Suppressor macrophage (primary cell): ENCODE results near the gene FTCDNL1.
A peak's percentile ranks its signal among the peaks of the same experiment; 100 is the strongest.

ENCODE experiments used
- DNase-seq, 4 experiments: peaks; one replicate each; pipeline ENCODE4 v3.0.0-alpha.2; 2020 to 2022

FTCDNL1 gene

DNA sequence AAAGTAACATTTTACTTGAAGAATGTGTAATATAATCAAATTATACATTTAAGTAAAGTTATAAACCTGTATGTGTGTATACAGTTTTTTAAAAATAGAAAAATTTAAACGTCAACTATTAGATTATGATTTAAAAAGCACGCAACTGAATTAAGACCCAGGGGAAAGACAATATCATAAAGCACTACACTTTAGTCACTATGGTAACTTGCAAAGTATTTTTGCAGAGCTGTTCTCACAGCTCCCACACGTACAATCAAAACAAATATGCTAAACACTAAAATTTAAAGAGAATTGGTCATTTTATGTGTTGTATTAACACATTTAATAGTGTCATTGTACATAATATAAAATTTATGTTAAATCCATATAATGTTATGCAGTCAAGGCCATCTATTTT, 59.7 kb downstream of the FTCDNL1 start:
- no peak for DNase-seq

DNA sequence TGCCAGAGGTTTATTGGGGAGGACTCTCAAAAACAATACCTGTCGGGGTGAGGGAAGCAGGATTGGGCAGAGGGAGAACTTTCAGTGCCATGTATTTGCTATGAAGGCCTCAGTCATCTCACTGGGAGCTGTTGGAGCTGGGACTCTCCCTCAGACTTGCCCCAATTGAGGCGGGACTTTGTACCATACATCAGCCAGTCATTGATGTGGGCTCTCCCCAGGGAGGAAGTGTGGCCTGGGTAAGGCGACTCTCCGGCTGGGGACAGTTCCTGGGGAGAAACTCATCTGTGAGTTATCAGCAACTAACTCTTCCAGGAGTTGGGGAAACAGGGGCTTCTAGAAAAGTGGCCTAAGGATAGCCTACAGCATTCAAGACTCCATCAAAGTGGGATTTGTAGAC, 66.5 kb downstream of the FTCDNL1 start:
- DNase-seq = no peak

DNA sequence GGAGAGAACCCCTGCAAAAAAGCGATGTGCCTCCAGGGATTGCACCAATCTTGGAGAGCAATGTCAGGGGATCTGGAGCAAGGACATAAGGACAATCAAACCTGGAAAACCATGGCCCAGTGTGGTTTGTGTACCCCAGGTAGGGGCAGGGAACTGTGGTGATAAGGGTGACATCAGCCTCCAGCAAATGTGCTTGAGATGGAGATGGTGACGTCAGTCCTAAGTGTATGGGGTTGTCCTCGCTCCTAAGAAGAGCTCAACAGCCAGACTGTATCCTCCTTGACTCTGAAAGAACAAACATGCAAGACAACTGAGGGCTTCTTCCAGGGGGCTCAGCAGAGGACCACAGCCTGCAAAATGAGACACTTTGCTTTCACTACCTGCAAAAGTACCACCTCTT, 71.4 kb downstream of the FTCDNL1 start:
- no peak for DNase-seq

DNA sequence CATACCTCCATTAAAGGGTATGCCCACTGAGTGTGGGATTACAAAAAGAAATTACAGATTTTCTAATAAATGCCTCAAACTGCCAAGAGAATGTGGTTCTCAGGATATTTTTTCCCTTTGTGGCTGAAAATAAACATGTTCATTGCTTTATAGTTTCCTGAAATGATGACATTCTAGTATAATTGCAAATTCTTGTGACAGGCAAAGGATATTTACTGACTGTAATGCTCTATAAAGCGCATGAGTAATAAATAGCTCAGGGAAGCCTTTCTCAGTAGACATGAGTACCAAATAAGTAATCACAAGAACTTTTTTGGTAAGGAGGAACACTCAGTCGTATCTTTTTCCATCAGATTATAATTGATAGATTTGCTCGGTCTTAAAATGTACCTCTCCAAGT, 72.3 kb downstream of the FTCDNL1 start:
- peak in 1 of 4 experiments; percentile 7 for DNase-seq

DNA sequence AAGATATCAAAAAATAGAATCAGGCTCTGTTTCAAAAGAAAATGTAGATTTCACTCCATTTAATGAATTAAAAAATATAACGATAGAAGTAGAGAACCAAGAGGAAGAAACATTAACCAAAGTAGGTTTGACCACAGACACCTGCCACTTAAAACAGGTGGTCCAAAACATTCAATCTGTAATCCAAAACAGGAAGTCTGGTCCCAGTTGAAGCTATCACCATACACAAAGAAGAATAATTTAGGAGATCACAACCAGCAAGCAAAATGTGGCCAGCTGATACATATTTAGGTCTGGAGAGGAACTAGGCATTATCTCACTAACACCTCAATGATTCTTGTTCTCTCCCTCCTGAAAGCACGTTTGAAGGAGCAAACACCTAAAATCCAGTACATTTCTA, 73.1 kb downstream of the FTCDNL1 start:
- DNase-seq = no peak

DNA sequence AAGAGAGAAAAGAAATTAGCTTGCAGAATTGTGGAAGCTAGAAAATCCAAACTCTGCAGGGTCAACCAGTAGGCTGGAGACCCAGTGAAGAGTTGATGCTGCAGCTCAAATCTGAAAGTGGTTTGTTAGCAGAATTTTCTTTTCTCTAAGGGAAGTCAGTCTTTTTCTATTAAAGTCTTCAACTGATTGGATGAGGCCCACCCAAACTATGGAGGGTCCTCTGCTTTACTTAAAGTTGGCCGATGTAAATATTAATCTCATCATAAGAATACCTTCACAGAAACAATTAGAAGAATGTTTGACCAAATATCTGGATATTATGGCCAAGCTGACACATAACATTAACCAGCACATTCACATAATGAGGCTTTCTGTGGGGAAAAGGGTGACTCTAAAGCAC, 73.7 kb downstream of the FTCDNL1 start:
- DNase-seq = no peak

DNA sequence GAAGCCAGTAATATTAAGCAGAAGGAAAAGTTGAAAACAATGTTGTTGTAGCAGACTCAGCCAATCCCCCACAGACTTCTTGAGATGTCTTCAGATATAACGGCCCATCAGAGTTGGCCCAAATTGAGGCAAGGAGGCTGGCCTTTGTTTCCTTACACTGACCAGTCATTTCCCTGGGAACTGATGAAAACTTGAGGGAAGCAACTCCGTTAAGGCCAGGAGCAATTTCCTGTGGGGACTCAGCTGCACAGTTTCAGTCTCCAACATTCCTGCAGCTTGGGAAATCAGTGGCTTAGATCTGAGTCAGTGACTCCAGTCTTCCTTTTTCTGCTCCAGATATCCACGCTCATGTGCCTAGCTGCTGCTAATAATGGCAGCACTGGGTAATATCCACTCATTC, 75.7 kb downstream of the FTCDNL1 start:
- no peak for DNase-seq

DNA sequence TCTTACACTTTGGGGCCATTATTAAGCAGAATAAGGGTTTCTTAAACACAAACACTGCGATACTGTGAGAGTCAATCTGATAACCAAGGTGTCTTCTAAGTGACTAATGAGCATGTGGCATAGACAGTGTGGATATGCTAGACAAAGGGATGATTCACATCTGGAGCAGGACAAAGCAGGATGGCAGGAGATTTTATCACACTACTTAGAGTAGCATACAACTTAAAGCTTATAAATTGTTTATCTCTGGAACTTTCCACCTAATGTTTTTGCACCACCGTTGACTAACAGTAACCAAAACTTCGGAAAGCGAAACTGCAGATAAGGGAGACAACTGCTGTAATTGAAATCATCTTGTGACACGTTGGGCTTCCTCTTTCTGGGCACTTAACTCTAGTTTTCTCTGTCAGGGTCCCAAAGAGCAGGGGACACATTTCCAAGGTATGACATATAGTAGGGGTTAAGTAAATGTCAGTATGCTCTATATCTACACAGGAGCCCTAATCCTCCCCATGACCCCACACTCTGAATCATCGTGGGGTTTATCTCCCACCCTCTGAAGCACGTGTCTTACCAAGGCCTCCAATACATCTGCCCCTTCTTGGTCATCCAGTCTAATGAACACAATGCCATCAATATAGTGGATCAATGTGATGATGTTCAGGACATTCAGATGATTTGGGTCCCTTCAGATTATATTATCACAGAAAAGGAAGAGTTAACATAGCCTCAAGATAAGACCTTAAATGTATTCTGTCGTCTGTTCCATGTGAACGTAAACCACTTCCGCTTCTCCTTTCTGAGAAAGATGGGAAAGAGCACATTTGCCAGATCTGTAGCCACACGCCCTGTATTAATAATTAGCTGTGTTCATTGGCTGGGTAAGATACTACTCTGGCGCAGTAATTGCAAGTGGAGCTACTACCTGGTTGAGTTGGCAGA, 78.7 kb downstream of the FTCDNL1 start:
- peak; percentile 17 to 66 (median 44) for DNase-seq

DNA sequence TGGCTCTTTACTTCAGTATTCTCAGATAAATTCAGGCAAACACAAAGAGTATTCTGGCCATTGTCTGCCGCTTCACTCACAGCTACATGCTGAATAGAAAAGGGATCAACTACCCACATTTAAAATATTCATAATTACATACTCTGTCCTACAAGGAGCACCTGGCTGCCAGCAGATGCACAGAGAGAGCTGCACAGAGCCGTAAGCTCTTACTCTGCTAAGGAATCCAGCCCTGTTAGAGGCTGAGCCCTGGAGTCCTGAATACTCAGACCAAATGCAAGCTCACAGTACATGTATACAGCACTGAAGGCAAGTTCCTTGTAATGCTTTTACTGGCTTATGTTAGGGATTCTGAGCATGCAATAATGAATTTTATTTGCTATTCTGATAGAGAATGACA, 80.3 kb downstream of the FTCDNL1 start:
- DNase-seq = no peak

DNA sequence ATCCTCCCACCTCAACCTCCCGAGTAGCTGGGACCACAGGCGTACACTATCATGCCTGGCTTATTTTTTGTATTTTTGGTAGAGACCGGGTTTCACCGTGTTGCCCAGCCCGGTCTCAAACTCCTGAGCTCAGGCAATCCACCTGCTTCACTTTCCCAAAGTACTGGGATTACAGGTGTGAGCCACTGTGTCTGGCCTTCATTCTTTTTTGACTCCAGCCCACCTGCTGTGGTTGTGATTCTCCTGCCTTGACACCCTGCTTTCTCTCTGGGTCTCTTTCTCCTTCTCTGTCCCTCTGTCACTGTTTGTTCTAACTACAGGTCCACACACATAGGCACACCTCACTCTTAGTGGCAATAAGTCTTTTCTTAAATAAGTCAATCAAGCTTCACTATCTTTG, 85.3 kb downstream of the FTCDNL1 start:
- no peak for DNase-seq

DNA sequence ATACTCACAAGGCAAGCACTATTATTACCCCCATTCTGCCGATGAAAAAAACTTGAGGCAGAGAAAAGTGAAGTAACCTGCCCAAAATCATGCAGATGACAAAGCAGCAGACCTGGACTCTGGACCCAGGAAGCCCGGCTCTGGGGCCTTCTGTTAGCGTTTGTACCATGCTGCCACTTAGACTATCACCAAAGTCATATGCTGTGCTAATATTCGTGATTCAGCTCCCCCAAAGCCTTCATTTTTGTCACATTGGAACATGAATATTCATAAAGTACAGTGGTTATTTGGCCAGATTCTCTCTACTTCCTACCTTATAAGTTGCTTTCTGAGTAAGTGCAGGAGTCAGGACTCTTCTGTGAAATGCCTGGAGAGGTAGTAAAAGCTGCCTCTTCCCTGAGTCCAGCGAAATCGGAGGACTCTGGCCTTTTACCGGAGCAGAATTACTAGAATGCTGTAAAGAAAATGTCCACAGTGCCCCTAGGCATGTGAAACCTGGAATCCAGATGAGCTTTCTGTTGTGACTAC, 86.7 kb downstream of the FTCDNL1 start:
- DNase-seq = no peak

DNA sequence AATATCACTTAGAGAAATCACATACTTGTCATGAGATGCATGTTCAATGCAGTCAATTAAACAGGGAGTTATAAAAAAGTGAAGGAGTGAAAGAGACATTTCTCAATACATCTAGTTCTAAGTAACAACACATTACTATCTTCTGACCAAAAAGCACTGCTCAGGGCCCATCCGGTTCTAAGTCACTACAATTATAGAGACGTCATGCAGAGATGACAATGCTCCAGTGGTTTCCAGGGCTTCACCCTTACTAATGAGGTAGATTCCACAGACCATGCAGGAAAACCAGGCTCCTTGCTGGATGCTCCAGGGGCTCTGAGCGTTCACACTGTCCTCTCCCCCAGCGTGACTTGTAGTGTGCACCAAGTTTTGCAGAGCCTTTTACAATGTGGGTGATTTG, 88.0 kb downstream of the FTCDNL1 start:
- DNase-seq = no peak

DNA sequence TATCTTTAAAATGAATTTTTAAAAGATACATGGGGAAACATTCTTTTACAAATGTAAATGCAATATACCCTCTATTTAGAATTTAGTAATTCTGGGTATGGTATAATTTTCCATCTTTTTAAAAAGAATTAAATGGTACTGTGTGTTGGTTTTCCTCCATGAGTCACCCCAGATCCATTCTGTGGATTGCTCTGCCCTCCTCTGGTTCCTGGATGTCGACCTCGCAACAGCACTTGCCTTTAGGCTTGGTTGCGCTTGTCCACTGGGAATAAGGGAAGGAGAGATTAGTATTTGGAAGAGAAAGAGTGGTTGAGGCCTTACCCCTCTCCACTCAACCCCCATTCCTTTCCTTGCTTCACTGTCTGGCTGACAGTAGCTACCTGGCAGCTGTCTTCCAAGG, 90.4 kb downstream of the FTCDNL1 start:
- no peak for DNase-seq

DNA sequence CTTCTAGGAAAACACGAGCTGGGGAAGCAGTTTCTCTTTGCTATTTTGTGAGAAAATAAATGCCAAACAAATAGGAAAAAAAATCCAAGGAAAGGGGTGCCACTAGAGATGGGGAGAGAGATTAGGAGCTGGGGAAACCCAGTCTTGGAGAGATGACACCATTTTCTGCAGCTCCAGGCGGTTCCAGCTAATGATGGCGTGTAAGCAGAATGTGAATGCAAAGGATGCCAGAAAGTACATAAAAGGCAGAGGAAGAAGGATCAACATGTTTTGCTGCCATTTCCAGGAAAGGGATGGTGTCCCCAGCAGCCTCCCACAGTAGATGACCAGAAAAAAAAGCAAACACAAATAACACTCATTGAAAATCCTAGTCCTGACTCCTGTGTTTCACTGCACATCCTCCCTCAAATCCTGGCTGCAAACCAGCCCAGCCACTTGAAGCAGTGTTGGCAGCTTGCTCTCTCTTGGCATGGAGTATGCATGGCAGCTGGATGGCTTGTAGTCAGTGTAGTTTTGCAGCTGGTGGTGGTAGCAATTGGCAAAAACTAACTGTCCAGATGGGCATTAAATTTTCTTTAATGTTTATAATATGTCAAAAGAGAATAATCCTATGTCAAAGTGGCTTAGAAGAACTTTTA, 93.6 kb downstream of the FTCDNL1 start:
- DNase-seq = peak in 1 of 4 experiments; percentile 4

DNA sequence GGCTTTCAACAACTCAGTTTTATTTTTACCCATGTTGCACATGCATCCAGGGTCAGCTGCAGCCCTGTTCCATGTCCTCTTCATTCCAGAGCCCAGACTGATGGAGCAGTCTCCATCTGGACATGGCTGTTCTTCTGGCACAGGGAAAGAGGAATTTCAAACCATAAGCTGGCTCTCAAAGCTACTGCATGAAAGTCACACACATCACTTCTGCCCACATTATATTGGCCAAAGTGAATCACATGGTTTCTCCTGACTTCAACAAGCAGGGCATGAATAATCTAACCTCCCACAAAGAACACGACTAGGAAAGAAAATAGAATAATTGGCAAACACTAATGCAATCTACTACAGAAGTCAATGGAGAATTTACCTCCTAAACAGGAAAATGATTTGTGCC, 94.2 kb downstream of the FTCDNL1 start:
- DNase-seq = peak; percentile 23 to 67 (median 42)

DNA sequence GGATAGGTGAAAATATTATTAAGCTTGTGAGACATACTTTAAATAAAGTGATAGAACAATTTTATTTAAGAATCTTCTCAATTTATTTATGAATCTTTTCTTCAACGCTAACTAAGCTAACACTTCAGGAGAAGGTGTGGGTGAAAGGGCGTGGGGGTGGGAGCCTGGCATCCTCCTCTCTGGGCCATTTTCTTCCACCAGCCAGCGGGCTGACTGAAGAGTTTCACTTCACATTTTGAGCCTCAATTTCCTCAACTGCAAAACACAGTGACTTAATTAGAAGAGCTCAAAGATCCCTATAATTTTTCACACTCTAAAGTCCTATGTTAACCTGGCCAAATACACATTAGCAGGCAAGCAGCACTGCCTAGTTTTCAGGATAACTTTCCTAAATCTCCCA, 94.8 kb downstream of the FTCDNL1 start:
- DNase-seq = peak; percentile 6 to 68 (median 54)

DNA sequence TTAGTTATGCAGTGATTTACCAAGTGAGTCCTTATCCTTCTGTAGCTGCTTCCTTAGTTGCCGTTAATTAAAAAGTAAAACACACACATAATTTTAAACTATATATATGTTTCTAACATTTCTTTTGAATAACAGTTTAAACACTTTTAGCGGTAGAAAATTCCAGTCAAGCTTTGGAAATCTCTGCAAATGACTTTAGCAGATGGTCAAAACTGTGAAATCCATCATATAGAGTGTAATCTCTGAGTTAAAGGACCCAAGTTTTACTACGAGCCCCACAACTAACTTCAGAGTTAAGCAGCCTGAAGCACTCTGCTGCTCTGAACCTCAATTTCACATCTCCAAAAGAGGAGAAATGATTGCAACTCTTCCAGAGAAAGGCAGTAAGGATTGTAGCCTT, 96.2 kb downstream of the FTCDNL1 start:
- no peak for DNase-seq

DNA sequence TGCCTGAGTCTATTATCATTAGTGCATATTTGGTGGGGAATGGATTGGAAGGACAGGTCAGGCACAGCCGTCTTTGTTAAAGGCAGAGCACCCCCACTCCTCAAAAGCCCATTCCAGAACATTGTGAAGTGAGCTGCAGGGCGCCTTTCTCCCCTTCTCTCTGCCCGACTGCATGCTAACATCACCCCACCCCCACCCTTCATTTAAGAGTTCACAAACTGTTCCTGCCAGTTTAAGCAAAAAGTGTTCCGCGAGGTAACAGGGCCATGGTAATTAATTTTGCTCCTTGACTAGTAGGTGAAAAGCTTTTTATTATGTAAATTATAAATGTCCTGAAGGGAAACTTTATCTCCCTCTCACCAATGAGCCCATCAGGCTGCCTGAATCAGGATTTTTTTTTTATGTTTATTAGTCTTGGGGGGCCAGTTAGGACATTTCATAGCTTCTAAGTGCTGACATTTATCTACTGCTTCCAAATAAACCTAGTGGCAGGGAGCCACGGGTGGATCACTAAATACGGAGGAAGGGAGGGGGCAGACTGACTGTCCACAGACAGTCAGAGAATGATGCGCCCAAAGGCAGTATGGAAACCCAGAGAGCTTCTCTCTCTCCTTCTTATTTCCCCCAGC, 99.4 kb downstream of the FTCDNL1 start:
- DNase-seq = no peak

DNA sequence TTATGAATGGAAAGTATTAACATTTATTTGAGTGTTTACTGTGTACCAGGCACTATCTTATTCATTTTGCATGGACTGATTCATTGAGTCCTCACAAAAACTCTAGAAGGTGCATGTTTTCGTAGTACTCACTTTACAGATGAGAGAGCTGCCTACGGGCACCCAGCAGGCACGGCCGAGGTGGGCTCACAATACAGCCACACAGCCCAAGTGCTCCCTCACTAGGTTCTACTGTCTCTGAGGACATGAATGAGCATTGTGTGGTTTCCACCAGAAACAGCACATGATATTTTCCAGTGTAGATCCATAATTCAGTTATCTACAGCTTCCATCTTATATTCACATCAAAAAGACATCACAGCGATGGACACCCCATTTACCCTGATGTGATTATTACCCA, 101.4 kb downstream of the FTCDNL1 start:
- DNase-seq = no peak

DNA sequence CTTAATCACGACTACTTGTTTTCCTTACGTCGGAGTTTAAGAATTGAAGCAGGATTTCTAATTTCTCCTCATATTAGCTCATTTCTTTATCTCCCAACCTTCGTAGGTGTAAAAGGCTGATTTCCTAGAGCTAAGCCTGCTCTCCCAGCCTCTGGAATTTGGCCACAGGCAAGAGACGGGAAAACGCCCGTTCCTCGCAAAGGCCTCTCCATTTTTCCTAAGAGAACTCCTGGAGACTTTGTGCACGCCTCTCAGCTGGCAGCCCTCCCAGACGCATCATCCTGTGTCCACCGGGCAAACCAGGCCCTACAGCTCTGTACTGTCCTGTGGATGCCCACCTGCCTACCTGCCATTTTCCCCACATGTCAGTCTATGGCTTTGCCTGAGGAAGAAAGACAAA, 106.3 kb downstream of the FTCDNL1 start:
- no peak for DNase-seq

DNA sequence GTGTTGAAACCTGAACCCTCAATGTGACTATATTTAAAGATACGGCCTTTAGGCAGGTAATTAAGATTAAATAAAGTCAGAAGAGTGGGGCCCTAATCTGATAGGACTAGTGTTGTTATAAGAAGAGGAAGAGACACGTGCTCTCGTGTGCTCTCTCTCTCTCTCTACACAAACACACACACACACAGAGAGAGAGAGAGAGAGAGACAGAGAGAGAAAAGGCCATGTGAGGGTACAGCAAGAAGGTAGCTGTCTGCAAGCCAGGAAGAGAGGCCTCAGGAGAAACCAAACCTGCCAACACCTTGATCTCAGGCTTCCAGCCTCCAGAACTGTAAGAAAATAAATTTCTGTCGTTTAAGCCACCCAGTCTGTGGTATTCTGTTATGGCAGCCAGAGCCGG, 106.7 kb downstream of the FTCDNL1 start:
- no peak for DNase-seq

DNA sequence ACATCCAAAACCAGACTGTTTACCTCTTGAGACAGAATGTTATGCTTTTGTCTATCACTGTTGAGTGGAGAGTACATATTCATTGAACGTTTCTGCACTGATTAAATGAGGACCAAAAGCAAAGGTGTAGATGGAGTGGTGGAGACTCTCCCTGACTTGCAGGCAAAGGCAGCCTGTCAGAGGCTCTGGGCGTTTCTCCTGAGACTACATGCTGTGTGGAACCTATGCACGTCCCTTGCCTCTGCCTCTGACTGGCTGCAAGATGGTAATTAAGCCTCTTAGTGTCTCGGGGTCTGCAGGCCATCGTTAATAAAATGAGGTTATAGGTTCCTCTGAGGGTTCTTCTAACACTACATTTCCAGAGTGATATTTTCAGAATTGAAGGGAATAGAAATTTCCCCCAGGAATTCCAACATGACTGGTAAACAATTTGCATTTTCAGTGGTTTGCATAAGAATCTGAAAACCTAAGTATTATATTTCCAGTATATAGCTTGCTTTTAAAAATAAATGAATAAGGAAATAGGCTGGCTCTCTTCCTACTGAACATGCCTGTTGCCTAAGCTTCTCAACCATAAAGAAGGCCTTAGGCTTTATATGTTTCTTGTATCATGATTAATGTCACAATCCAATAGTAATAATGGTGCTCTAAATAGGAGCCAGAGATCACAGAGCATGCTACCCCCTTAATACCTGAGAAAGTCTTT, 107.4 kb downstream of the FTCDNL1 start:
- no peak for DNase-seq

DNA sequence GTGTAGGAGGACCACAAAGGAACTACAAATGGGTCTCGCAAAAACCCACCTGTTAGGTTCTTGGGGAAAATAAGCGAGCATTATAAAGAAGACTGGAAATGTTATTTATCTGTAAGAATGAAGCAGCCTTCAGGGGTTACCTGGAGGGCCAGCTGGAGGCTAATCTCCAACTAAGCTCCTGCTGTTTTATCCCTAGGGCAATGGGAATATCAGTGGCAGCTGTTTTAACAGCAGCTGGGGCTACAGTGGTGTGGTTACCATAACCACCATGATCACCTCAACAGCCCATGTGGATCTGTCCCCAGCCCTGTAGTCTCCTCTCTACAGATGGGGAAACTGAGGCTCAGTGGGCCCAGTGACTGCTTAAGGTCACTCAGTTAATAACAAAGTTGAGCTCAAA, 108.1 kb downstream of the FTCDNL1 start:
- no peak for DNase-seq
